Stomach smooth muscle (tissue), 2 donors: Measurements from ENCODE around the gene PRRC1.
"Not testable (repeated sequence)": the region's sequence is repeated elsewhere in the genome, so short reads cannot be mapped to it uniquely, and the experiment has no call there.

Source experiments
- H3K27ac ChIP-seq: one replicate; pipeline ENCODE4 v1.7.0; 2013; ENCODE audit warnings: mild to moderate bottlenecking, low read length, inconsistent platforms
- H3K27me3 ChIP-seq, 2 donors: one replicate each; pipeline ENCODE4 v1.7.0; 2013; ENCODE audit warnings: low read length in 2 of 2; ENCODE audit not compliant: insufficient read depth in 2 of 2, control insufficient read depth in 1 of 2
- H3K36me3 ChIP-seq, 2 donors: one replicate each; pipeline ENCODE4 v1.7.0; 2013; ENCODE audit warnings: low read length in 2 of 2; ENCODE audit not compliant: control insufficient read depth in 2 of 2, insufficient read depth in 2 of 2
- H3K4me1 ChIP-seq: one replicate; pipeline ENCODE4 v1.7.0; 2013; ENCODE audit warnings: low read length; ENCODE audit not compliant: control insufficient read depth, insufficient read depth
- H3K4me3 ChIP-seq, 2 donors: one replicate each; pipeline ENCODE4 v1.7.0; 2013; ENCODE audit warnings: low read length in 2 of 2
- H3K9ac ChIP-seq, 2 donors: one replicate each; pipeline ENCODE4 v1.7.0; 2013; ENCODE audit warnings: low read length in 2 of 2, mild to moderate bottlenecking in 1 of 2
- H3K9me3 ChIP-seq, 2 donors: one replicate each; pipeline ENCODE4 v1.7.0; 2013; ENCODE audit warnings: low read length in 2 of 2; ENCODE audit not compliant: control insufficient read depth in 2 of 2
- donor health status: healthy.
- donor health status: Pancreatic carcinoma.

PRRC1 gene

DNA sequence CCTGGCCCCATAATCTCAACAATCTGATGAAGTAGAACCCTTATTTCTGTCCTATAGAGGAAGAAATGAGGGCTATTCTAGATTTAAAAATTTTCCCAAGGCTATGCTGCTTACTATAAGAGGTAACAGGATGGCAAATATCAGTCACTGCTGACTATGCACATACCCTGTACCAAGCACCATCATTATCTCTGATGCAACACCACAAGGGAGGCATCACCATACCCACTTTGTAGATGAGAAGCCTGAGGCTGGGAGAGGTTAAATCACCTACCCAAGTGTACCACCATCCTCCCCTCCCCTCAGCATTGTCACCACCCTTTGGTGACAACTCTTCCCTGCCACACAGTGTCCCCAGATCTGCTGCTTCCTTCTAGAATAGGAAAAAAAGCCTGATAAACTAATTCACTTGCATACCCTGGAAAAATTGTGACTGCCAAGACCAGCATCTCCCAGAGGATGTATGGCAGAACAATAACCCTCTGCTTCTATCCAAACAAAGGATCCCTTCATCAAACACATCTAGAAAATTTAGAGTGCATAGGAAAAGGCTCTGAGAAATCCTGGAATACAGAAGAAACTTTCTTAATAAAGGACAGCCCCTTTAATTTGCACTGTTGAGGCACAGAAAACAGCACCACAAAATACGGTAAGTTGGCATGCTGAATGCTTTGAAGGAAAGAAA, 48.3 kb downstream of the PRRC1 start:
- no peaks in the 10 kb centered on the region for H3K36me3 ChIP-seq
- no peak overlapping the region for H3K9ac ChIP-seq
- H3K9me3 ChIP-seq: no peaks in the 10 kb centered on the region
- peaks cover 18% of the 10 kb centered on the region for H3K4me1 ChIP-seq
- no peaks in the 10 kb centered on the region for H3K27me3 ChIP-seq
- H3K4me3 ChIP-seq: no peak overlapping the region
- no peak overlapping the region for H3K27ac ChIP-seq

GRCh38 chr5:127567026-127567768, 49.8 kb downstream of the PRRC1 start:
- H3K9ac ChIP-seq: no peak overlapping the region
- H3K4me3 ChIP-seq: no peak overlapping the region
- no peaks in the 10 kb centered on the region for H3K36me3 ChIP-seq
- H3K9me3 ChIP-seq: no peaks in the 10 kb centered on the region
- H3K4me1 ChIP-seq: peaks cover 18% of the 10 kb centered on the region
- H3K27ac ChIP-seq: no peak overlapping the region
- no peaks in the 10 kb centered on the region for H3K27me3 ChIP-seq

GRCh38 chr5:127568166-127568565, 50.7 kb downstream of the PRRC1 start:
- Histone ChIP-seq H3K4me1 (peaks cover 15% of the 10 kb centered on the region), H3K27me3 (no peaks in the 10 kb centered on the region), H3K27ac (no peak overlapping the region), H3K4me3 (no peak overlapping the region), H3K36me3 (no peaks in the 10 kb centered on the region), H3K9ac (no peak overlapping the region), H3K9me3 (no peaks in the 10 kb centered on the region)

GRCh38 chr5:127569471-127569870, 52.0 kb downstream of the PRRC1 start:
- H3K9ac ChIP-seq, H3K36me3 ChIP-seq, H3K27me3 ChIP-seq, H3K4me3 ChIP-seq, H3K9me3 ChIP-seq, H3K4me1 ChIP-seq, H3K27ac ChIP-seq: not testable (repeated sequence)

GRCh38 chr5:127571314-127572131, 54.1 kb downstream of the PRRC1 start:
- Histone ChIP-seq H3K4me3 (no peak overlapping the region), H3K9me3 (peaks cover 0 to 5% of the 10 kb centered on the region in 2 donors), H3K36me3 (no peaks in the 10 kb centered on the region), H3K27me3 (no peaks in the 10 kb centered on the region), H3K27ac (no peak overlapping the region), H3K4me1 (peaks cover 2% of the 10 kb centered on the region), H3K9ac (no peak overlapping the region)

DNA sequence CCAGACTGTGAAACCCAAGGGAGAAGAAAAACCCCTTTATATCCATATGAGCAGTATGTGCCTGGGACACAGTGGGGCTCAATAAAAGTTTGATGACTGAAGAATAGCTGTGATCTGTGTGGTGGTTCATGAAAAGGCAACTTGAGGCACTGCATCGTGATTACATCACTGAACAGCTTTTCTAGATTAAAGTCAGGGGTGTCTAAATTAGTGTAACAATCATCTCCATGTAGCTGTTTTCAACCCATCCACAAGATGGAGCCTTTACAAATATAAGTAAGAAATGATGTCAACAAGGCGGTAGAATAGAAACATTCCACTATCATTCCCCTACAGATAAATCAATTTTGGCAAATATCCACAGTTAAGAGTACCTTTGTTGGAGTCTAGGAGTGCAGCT, 55.5 kb downstream of the PRRC1 start:
- Histone ChIP-seq H3K4me3 (no peak overlapping the region), H3K27me3 (no peaks in the 10 kb centered on the region), H3K27ac (no peak overlapping the region), H3K36me3 (no peaks in the 10 kb centered on the region), H3K9me3 (peaks cover 0 to 5% of the 10 kb centered on the region in 2 donors), H3K4me1 (peaks cover 2% of the 10 kb centered on the region), H3K9ac (no peak overlapping the region)

GRCh38 chr5:127574852-127575679, 57.6 kb downstream of the PRRC1 start:
- no peak overlapping the region for H3K9ac ChIP-seq
- no peaks in the 10 kb centered on the region for H3K36me3 ChIP-seq
- H3K4me3 ChIP-seq: no peak overlapping the region
- no peak overlapping the region for H3K27ac ChIP-seq
- H3K27me3 ChIP-seq: no peaks in the 10 kb centered on the region
- peaks cover 2% of the 10 kb centered on the region for H3K4me1 ChIP-seq
- peaks cover 0 to 5% of the 10 kb centered on the region in 2 donors for H3K9me3 ChIP-seq

- H3K4me1 ChIP-seq: no peaks in the 10 kb centered on the region
- no peak overlapping the region for H3K27ac ChIP-seq
- no peaks in the 10 kb centered on the region for H3K36me3 ChIP-seq
- peaks cover 0 to 5% of the 10 kb centered on the region in 2 donors for H3K9me3 ChIP-seq
- no peak overlapping the region for H3K9ac ChIP-seq
- no peak overlapping the region for H3K4me3 ChIP-seq
- no peaks in the 10 kb centered on the region for H3K27me3 ChIP-seq
These were observed 60.0 kb downstream of the PRRC1 start for GRCh38 chr5:127577458-127577857.

DNA sequence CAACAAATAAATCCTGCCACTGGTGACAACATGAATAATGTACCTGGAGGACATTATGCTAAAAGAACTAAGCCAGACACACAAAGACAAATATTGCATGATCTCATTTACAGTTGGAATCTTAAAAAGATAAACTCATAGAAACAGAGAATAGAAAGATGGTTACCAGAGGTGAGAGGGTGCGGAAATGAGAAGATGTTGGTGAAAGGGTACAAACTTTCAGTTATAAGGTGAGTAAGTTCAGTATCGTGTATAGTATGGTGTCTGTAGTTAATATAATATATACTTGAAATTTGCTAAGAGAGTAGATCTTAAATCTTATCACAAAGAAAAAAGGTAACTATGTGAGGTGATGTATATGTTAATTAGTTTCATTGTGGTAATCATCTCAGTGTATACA, 63.3 kb downstream of the PRRC1 start:
- Histone ChIP-seq H3K9ac (no peak overlapping the region), H3K27ac (no peak overlapping the region), H3K4me1 (no peaks in the 10 kb centered on the region), H3K4me3 (no peak overlapping the region), H3K36me3 (no peaks in the 10 kb centered on the region), H3K9me3 (no peaks in the 10 kb centered on the region), H3K27me3 (no peaks in the 10 kb centered on the region)

- Histone ChIP-seq H3K4me1 (no peaks in the 10 kb centered on the region), H3K9me3 (no peaks in the 10 kb centered on the region), H3K9ac (no peak overlapping the region), H3K36me3 (no peaks in the 10 kb centered on the region), H3K27ac (no peak overlapping the region), H3K4me3 (no peak overlapping the region), H3K27me3 (no peaks in the 10 kb centered on the region)
These were observed 64.0 kb downstream of the PRRC1 start for GRCh38 chr5:127581450-127581849.
